Spinal cord (tissue), 10 donors: ENCODE data around the gene LMX1A. TPM values are rescaled to one million over a fixed set of nuclear protein-coding genes. Genes with fewer than 3 reads are reported as not detected.

Experiments used
- DNase-seq, 6 donors: peaks; one replicate each; pipeline versions ENCODE4 v3.0.0 to v3.0.0-alpha.2; 2013 to 2015; ENCODE audit warnings: low spot score in 6 of 6, low read depth in 4 of 6
- H3K27ac ChIP-seq: one replicate; pipeline ENCODE4 v1.5.1; 2013; ENCODE audit warnings: low read depth, low read length, control low read depth
- H3K27me3 ChIP-seq: one replicate; pipeline ENCODE4 v1.6.1; 2013; ENCODE audit warnings: low read length; ENCODE audit not compliant: control insufficient read depth, insufficient read depth
- H3K36me3 ChIP-seq: one replicate; pipeline ENCODE4 v1.6.1; 2013; ENCODE audit warnings: low read length; ENCODE audit not compliant: control insufficient read depth, insufficient read depth
- H3K4me1 ChIP-seq: one replicate; pipeline ENCODE4 v1.6.1; 2013; ENCODE audit warnings: low read length; ENCODE audit not compliant: control insufficient read depth, insufficient read depth
- H3K4me3 ChIP-seq: one replicate; pipeline ENCODE4 v1.5.1; 2013; ENCODE audit warnings: low read depth, low read length, control low read depth
- H3K9me3 ChIP-seq: one replicate; pipeline ENCODE4 v1.6.1; 2013; ENCODE audit warnings: low read length; ENCODE audit not compliant: control insufficient read depth, insufficient read depth
- WGBS: methylation state at CpG from one replicate; pipeline ENCODE4 v1.1.5; 2013; ENCODE audit warnings: missing lambda C conversion rate; ENCODE audit not compliant: insufficient coverage; 5-methylcytosine and 5-hydroxymethylcytosine counted together
- polyA plus RNA-seq, 2 donors: library from polyadenylated mRNA; unstranded; fragments of 120-200 nt; gene quantifications; one replicate each; pipeline ENCODE4 v1.2.1, GENCODE V29; 2013; ENCODE audit not compliant: insufficient read length in 2 of 2
- total RNA-seq, 2 donors: library from RNA; depleted of rRNA in 1 of 2; stranded (reverse); fragments of 120-200 nt in 1 of 2; fragments of >200 nt in 1 of 2; gene quantifications; one replicate each; pipeline versions ENCODE4 v1.2.3 to v1.2.4, GENCODE V29; 2013 to 2014
- donor health status: healthy.

The LMX1A gene
- total and polyA plus RNA-seq, 4 donors: 0.40 to 4.4 (median 0.69) TPM

GRCh38 chr1:165387505-165387904, 31.0 kb upstream of the LMX1A start:
- H3K9me3 ChIP-seq: no peaks in the 10 kb centered on the region
- no peak overlapping the region for H3K27ac ChIP-seq
- no CpG with 5 or more reads among the region's 2 CpGs for whole genome bisulfite sequencing
- H3K36me3 ChIP-seq: no peaks in the 10 kb centered on the region
- DNase-seq: no peak
- H3K4me3 ChIP-seq: no peak overlapping the region
- H3K27me3 ChIP-seq: peaks cover 5% of the 10 kb centered on the region
- peaks cover 10% of the 10 kb centered on the region for H3K4me1 ChIP-seq

- peak in 1 of 6 donors; percentile 82 for DNase-seq
- H3K9me3 ChIP-seq: no peaks in the 10 kb centered on the region
- H3K4me3 ChIP-seq: no peak overlapping the region
- H3K27me3 ChIP-seq: no peaks in the 10 kb centered on the region
- 58% methylated on average over 4 of the region's 5 CpGs for WGBS
- H3K27ac ChIP-seq: peak overlapping the region; percentile 25
- peaks cover 10% of the 10 kb centered on the region for H3K4me1 ChIP-seq
- no peaks in the 10 kb centered on the region for H3K36me3 ChIP-seq
Observed at GRCh38 chr1:165383599-165384405, 27.3 kb upstream of the LMX1A start.

GRCh38 chr1:165383067-165383466, 26.6 kb upstream of the LMX1A start:
- no peak overlapping the region for H3K4me3 ChIP-seq
- peak in 1 of 6 donors; percentile 72 for DNase-seq
- H3K27me3 ChIP-seq: no peaks in the 10 kb centered on the region
- no peaks in the 10 kb centered on the region for H3K36me3 ChIP-seq
- peak overlapping the region; percentile 25 for H3K27ac ChIP-seq
- H3K4me1 ChIP-seq: peaks cover 10% of the 10 kb centered on the region
- WGBS: 57% methylated on average over 6 of the region's 6 CpGs
- no peaks in the 10 kb centered on the region for H3K9me3 ChIP-seq

GRCh38 chr1:165381745-165382505, 25.4 kb upstream of the LMX1A start:
- H3K27me3 ChIP-seq: no peaks in the 10 kb centered on the region
- H3K4me3 ChIP-seq: no peak overlapping the region
- 88% methylated on average over 1 of the region's 6 CpGs for WGBS
- no peaks in the 10 kb centered on the region for H3K9me3 ChIP-seq
- H3K36me3 ChIP-seq: no peaks in the 10 kb centered on the region
- no peak for DNase-seq
- H3K27ac ChIP-seq: no peak overlapping the region
- peaks cover 10% of the 10 kb centered on the region for H3K4me1 ChIP-seq

- peak overlapping the region; percentile 81 for H3K27ac ChIP-seq
- no peaks in the 10 kb centered on the region for H3K36me3 ChIP-seq
- peak overlapping the region; percentile 40 for H3K4me3 ChIP-seq
- no peak for DNase-seq
- H3K9me3 ChIP-seq: no peaks in the 10 kb centered on the region
- WGBS: 22% methylated on average over 11 of the region's 12 CpGs
- H3K27me3 ChIP-seq: peaks cover 11% of the 10 kb centered on the region
- H3K4me1 ChIP-seq: peaks cover 12% of the 10 kb centered on the region
Observed at GRCh38 chr1:165376811-165377311, 20.3 kb upstream of the LMX1A start.

DNA sequence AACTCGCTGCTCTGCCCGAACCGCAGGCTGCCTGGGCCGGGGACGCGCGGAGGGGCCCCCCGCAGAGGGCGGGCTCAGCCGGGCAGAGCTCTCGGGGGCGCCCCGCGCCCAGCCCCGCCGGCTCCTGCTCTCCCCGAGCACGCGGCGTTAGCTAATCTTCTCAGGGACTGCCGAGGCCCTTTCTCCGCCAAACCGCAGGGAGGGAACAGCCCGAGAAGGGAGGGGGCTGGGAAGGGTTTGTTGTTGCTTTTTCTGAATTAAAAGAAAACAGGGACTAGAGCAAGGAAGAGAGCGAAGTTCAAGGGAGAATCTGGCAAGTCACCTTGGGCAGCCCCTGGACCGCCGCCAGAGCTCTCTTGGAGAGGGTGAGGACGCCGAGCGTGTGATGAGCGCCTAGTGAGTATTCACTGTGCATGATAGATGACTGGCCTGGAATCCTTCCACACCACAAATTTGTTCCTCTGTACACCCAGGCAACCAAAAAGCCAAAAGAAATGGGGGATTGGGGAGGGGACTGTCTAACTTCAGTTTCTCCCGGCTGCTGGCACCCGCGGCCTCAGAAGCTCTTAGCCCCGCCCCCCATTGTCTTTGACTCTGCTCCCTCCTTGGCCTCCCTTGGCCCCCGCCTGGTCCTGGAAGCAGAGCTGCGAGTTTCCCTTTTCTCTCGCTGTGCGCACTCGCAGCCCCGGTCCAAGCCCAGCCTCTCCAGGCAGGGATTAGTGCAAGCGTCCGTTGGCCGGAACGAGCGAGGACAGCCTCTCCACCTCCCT, 19.7 kb upstream of the LMX1A start:
- H3K27me3 ChIP-seq: peaks cover 11% of the 10 kb centered on the region
- DNase-seq: peak in 5 of 6 donors; percentile 62 to 94 (median 66)
- under 1% methylated on average over 39 of the region's 46 CpGs for WGBS
- no peaks in the 10 kb centered on the region for H3K36me3 ChIP-seq
- H3K27ac ChIP-seq: peak overlapping the region; percentile 81
- peaks cover 12% of the 10 kb centered on the region for H3K4me1 ChIP-seq
- H3K9me3 ChIP-seq: no peaks in the 10 kb centered on the region
- peak overlapping the region; percentile 40 for H3K4me3 ChIP-seq

- Histone ChIP-seq H3K27me3 (peaks cover 16% of the 10 kb centered on the region), H3K4me3 (peak overlapping the region; percentile 40), H3K36me3 (no peaks in the 10 kb centered on the region), H3K4me1 (peaks cover 12% of the 10 kb centered on the region), H3K9me3 (no peaks in the 10 kb centered on the region), H3K27ac (peak overlapping the region; percentile 81)
- peak in 1 of 6 donors; percentile 38 for DNase-seq
- WGBS: 42% methylated on average over 3 of the region's 7 CpGs
Observed at GRCh38 chr1:165375623-165376022, 19.1 kb upstream of the LMX1A start.

- WGBS: no CpG with 5 or more reads among the region's 5 CpGs
- H3K9me3 ChIP-seq: no peaks in the 10 kb centered on the region
- H3K27me3 ChIP-seq: peaks cover 30% of the 10 kb centered on the region
- peaks cover 10% of the 10 kb centered on the region for H3K4me1 ChIP-seq
- no peak overlapping the region for H3K27ac ChIP-seq
- no peak for DNase-seq
- H3K36me3 ChIP-seq: no peaks in the 10 kb centered on the region
- no peak overlapping the region for H3K4me3 ChIP-seq
Observed at GRCh38 chr1:165371588-165372225, 15.2 kb upstream of the LMX1A start.
